Adrenal gland (tissue), 12 donors: Measurements from ENCODE around the gene EPHA5. TPM values are rescaled to one million over a fixed set of nuclear protein-coding genes. Genes with fewer than 3 reads are reported as not detected.

Source experiments
- DNase-seq, 7 donors: peaks; one replicate each; pipeline ENCODE4 v3.0.0-alpha.2; 2019 to 2020
- H3K27ac ChIP-seq, 5 donors: fragments of 200-600 bp; sonication (generic) in 4 of 5; 1 replicate in 3 of 5; 2 replicates in 2 of 5; pipeline versions ENCODE4 v1.5.1 to v1.8.0; 2016 to 2020; ENCODE audit warnings: mild to moderate bottlenecking in 1 of 5
- H3K27me3 ChIP-seq: fragments of 200-600 bp; 2 replicates; pipeline ENCODE4 v1.8.0; 2021
- H3K36me3 ChIP-seq, 2 donors: fragments of 200-600 bp; replicated peaks in 1 of 2; 1 replicate in 1 of 2; 2 replicates in 1 of 2; pipeline versions ENCODE4 v1.5.1 to v1.8.0; 2018 to 2022
- H3K4me1 ChIP-seq, 2 donors: fragments of 200-600 bp; replicated peaks in 1 of 2; 1 replicate in 1 of 2; 2 replicates in 1 of 2; pipeline versions ENCODE4 v1.5.1 to v1.8.0; 2018 to 2021
- H3K4me3 ChIP-seq, 4 donors: fragments of 200-600 bp; sonication (generic) in 3 of 4; one replicate each; pipeline ENCODE4 v1.5.1; 2016 to 2018
- H3K9me3 ChIP-seq, 3 donors: fragments of 200-600 bp; sonication (generic) in 1 of 3; replicated peaks in 1 of 3; 1 replicate in 2 of 3; 2 replicates in 1 of 3; pipeline versions ENCODE4 v1.5.1 to v1.8.0; 2016 to 2021
- POLR2A ChIP-seq, 2 donors: fragments of 450-650 bp; IDR thresholded peaks; one replicate each; pipeline ENCODE4 v1.6.1; 2017; ENCODE audit warnings: antibody characterized with exemption in 2 of 2, mild to moderate bottlenecking in 2 of 2, moderate library complexity in 1 of 2
- WGBS, 4 donors: extraction: QIAGEN DNeasy Blood & Tissue Kit in 2 of 4; methylation state at CpG; one replicate each; pipeline versions ENCODE4 v1.1.5 to v1.1.7; 2013 to 2017; 5-methylcytosine and 5-hydroxymethylcytosine counted together
- intact Hi-C, 2 donors: fragments of 100-400 bp; cut with DNase I; formaldehyde crosslinking; loops; one replicate each; pipeline versions ENCODE4 v1.14.1 to v1.15.0; 2022 to 2023
- polyA plus RNA-seq, 3 donors: library from polyadenylated mRNA; stranded (reverse); fragments of 200-250 nt in 2 of 3; fragments of 350-450 nt in 1 of 3; fragmentation: Illumina TruSeq in 1 of 3; extraction: RNeasy Lipid Tissue Mini Kit (QIAGEN cat#74804) in 1 of 3; gene quantifications; one replicate each; pipeline ENCODE4 v1.2.3, GENCODE V29; 2013 to 2014
- total RNA-seq, 9 donors: library from RNA; depleted of rRNA in 4 of 9; stranded (reverse); fragments of >200 nt in 4 of 9; fragments of 120-200 nt in 1 of 9; fragmentation: NEBNext Ultra II Directional in 1 of 9; extraction: Animal tissue kit (Norgen Biotek cat#: 25700) in 1 of 9; gene quantifications; one replicate each; pipeline versions ENCODE4 v1.1.0 to v1.2.4, GENCODE V29; 2013 to 2023
- TF ChIP-seq, protein P1 (sequence below), 6 experiments: fragments of 450-650 bp in 4 of 6; fragments of 200-600 bp in 2 of 6; sonication (generic) in 1 of 6; IDR thresholded peaks; 1 replicate in 5 of 6; 2 replicates in 1 of 6; pipeline versions ENCODE4 v1.5.1 to v1.8.0; 2016 to 2021; ENCODE audit warnings: antibody characterized with exemption in 6 of 6, mild to moderate bottlenecking in 2 of 6, moderate library complexity in 1 of 6
- donor health status: healthy with polysubstance abuse.
- donor health status: Bipolar disorder and iron deficiency.
- donor health status: DM: yes; HTN: yes; CAD: no.
- donor health status: DM: no; HTN: no; CAD: no.
- donor health status: DM: no; HTN: no; CAD: no.
- donor health status: DM: yes; HTN: yes; CAD: no.

EPHA5 gene
- total and polyA plus RNA-seq, 12 donors, result 0.04 to 0.95 (median 0.22) TPM; not detected in 3

DNA sequence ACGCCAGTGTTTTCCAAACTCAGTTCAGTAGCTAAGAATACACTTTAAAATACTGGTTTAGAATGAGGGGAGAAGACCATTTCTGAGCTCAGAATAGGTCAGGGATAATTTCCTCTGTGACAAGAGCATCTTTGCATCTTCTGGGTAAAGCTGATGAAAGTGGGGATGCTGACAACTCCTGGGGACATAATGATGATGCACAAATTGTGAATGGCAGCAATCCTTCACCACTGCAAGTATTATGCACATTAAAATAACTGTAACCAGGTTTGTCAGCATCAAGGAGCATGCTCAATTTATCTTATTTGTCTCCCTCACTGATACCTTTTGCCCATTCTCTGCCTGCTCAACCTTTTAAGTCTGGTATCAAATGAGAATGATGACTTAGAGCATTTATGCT is 248.2 kb downstream of the EPHA5 start:
- 52 to 73% (median 62%) methylated on average over 1 of the region's 1 CpG for WGBS, 4 donors
- TF ChIP-seq POLR2A (IDR thresholded peaks at IDR 0.05), result no peak
- TF ChIP-seq, protein P1, sequence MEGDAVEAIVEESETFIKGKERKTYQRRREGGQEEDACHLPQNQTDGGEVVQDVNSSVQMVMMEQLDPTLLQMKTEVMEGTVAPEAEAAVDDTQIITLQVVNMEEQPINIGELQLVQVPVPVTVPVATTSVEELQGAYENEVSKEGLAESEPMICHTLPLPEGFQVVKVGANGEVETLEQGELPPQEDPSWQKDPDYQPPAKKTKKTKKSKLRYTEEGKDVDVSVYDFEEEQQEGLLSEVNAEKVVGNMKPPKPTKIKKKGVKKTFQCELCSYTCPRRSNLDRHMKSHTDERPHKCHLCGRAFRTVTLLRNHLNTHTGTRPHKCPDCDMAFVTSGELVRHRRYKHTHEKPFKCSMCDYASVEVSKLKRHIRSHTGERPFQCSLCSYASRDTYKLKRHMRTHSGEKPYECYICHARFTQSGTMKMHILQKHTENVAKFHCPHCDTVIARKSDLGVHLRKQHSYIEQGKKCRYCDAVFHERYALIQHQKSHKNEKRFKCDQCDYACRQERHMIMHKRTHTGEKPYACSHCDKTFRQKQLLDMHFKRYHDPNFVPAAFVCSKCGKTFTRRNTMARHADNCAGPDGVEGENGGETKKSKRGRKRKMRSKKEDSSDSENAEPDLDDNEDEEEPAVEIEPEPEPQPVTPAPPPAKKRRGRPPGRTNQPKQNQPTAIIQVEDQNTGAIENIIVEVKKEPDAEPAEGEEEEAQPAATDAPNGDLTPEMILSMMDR (IDR thresholded peaks at IDR 0.05), result no peak
- no peaks in the 10 kb centered on the region for H3K27me3 ChIP-seq
- no peak overlapping the region for H3K4me3 ChIP-seq
- no peaks in the 10 kb centered on the region for H3K4me1 ChIP-seq
- no peak for DNase-seq
- no peaks in the 10 kb centered on the region for H3K9me3 ChIP-seq
- H3K27ac ChIP-seq, result no peak overlapping the region
- intact Hi-C loops, result no loop called here
- H3K36me3 ChIP-seq, result no peaks in the 10 kb centered on the region

DNA sequence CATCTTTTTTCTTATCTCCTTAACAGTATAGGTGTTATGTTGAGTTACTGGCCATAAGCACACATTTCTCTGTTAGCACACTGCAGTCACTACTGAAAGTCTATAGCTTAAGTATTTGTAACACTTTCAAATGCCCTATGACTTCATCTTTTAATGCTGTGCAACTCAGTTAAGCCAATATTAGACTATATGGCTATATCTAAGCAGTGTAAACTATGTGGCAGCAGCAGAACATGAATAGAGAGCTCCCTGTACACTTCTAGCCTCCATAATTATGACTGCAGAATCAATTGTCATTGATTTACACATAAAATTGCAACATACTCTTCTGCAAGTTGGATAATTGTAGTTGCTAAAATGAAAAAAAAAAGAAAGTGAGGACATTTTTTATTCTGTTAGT is 250.3 kb downstream of the EPHA5 start:
- TF ChIP-seq, protein P1 (IDR thresholded peaks at IDR 0.05), result no peak
- no peak for TF ChIP-seq POLR2A (IDR thresholded peaks at IDR 0.05)
- intact Hi-C loops, result no loop called here
- H3K9me3 ChIP-seq, result no peaks in the 10 kb centered on the region

DNA sequence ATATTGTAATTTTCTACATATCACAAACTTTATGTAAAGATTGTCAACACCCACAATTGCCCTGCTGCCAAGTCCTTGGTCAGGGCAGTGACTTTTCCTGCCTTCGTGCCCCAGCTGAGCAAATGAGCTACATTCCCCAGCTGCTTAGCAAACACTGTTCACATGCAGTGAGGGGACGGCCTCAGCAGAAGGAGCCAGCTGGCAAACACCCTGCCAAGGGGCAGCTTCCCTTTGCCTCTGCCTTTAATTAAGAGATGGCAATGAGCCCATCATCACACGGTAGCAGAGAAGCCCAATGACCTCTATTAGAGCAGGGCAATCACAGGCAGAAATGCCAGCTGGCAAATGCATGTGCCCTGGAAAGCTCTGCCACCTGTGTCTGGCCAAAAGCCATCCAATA is 253.4 kb downstream of the EPHA5 start:
- no peaks in the 10 kb centered on the region for H3K27me3 ChIP-seq
- intact Hi-C loops, result no loop called here
- no peaks in the 10 kb centered on the region for H3K36me3 ChIP-seq
- WGBS, 4 donors, result 24 to 49% (median 38%) methylated on average over 3 of the region's 3 CpGs
- DNase-seq, result peak in 1 of 7 donors; percentile 42
- no peak overlapping the region for H3K27ac ChIP-seq
- no peaks in the 10 kb centered on the region for H3K4me1 ChIP-seq
- H3K9me3 ChIP-seq, result no peaks in the 10 kb centered on the region
- no peak overlapping the region for H3K4me3 ChIP-seq
- TF ChIP-seq, protein P1 (IDR thresholded peaks at IDR 0.05), result no peak
- no peak for TF ChIP-seq POLR2A (IDR thresholded peaks at IDR 0.05)

More for the DNA sequence above, 250.3 kb downstream of the EPHA5 start:
- no peaks in the 10 kb centered on the region for H3K36me3 ChIP-seq
- H3K4me3 ChIP-seq, result no peak overlapping the region
- no peak overlapping the region for H3K27ac ChIP-seq
- no peaks in the 10 kb centered on the region for H3K27me3 ChIP-seq
- DNase-seq, result no peak
- no peaks in the 10 kb centered on the region for H3K4me1 ChIP-seq

DNA sequence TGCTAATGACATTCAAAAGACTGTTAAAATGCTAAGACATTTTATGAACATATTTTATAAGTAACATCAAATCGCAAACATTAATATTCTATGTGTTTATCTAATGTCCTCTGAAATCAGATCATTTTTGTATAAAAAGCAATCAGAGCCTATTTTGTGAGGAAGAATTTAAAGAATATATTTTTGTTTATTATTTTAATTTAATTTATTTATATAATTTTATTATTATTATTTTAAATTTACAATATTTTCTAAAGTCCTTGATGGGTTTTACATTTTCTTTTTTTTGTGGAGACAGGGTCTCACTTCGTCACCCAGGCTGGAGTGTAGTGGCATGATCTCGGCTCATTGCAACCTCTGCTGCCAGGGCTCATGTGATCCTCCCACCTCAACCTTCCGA is 262.8 kb downstream of the EPHA5 start:
- Histone ChIP-seq H3K36me3 (no peaks in the 10 kb centered on the region), H3K27me3 (no peaks in the 10 kb centered on the region), H3K27ac (no peak overlapping the region), H3K9me3 (no peaks in the 10 kb centered on the region), H3K4me1 (no peaks in the 10 kb centered on the region), H3K4me3 (no peak overlapping the region)
- 76 to 92% (median 86%) methylated on average over 4 of the region's 4 CpGs for WGBS, 4 donors
- no peak for TF ChIP-seq POLR2A (IDR thresholded peaks at IDR 0.05)
- no peak for DNase-seq
- intact Hi-C loops, result no loop called here

DNA sequence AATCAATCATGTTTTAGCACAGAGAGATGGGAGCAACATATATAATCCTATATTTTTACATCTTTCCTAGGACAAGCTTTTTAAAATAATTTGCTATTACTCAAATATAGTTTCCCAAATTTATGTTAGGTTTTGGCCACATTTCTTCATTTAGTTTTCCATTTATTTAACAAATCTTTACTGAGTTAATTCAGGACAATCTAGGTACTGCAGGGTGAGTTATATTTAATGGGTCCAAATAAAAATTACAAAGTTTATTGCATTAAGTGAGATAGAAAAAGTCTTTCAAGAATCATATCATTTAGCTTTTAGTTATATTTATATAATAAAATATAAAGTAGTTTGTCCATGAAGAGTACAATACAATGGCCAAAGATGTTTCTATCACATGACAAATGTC is 269.2 kb downstream of the EPHA5 start:
- DNase-seq, result no peak
- no peaks in the 10 kb centered on the region for H3K4me1 ChIP-seq
- intact Hi-C loops, result no loop called here
- no peaks in the 10 kb centered on the region for H3K36me3 ChIP-seq
- TF ChIP-seq, protein P1 (IDR thresholded peaks at IDR 0.05), result no peak
- no peak for TF ChIP-seq POLR2A (IDR thresholded peaks at IDR 0.05)
- no peak overlapping the region for H3K27ac ChIP-seq
- no peak overlapping the region for H3K4me3 ChIP-seq
- H3K27me3 ChIP-seq, result no peaks in the 10 kb centered on the region
- no peaks in the 10 kb centered on the region for H3K9me3 ChIP-seq
